HG03095 (cell line): ENCODE data around the gene ACE.

Source experiments
- ATAC-seq: cut with Tn5 transposase; IDR thresholded peaks from one replicate; pipeline ENCODE4 v1.9.1; 2021; ENCODE audit warnings: moderate library complexity; ENCODE audit not compliant: unreplicated experiment

ACE gene

DNA sequence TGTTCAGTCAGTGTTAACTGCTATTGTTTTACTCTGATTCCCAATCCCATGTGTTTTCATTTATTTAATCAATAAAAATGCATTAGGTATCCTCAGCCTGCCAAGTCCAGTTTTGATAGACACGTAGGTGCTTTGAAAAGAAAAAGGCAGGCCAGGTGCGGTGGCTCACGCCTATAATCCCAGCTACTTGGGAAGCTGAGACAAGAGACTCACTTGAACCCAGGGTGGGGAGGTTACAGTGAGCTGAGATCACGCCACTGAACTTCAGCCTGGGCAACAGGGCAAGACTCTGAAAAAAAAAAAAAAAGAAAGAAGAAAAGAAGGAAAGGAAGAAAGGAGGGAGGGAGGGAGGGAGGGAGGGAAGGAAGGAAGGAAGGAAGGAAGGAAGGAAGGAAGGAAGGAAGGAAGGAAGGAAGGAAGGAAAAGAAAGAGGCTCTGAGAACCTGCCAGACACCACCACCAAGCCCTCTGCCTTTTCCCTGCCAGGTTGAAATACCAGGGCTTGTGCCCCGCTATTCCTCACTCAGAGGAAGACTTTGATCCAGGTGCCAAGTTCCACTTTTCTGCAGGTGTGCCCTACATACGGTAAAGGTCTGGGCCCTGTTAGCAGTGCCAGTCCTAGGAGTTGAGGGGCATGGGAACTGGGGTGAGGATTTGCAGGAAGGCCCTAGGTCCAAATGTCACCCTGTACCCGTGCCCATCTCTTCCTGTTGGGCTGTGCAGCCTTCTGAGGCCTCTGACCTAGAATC is 36.2 kb downstream of the ACE start:
- ATAC-seq, result no peak

DNA sequence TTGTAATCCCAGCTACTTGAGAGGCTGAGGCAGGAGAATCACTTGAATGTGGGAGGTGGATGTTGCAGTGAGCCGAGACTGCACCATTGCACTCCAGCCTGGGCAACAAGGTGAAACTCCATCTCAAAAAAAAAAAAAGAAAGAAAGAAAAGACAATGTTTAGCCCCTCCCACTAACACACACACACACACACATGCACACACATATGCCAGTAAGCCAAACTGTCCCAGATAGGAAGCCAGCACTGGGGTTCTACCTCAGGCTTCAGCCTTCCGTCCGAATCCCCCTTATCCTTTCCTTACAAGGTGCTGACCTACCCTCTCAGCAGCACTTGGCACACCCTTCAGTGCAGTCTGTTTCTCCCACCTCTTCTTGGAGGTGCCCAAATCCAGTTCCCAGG is 37.6 kb downstream of the ACE start:
- ATAC-seq, result no peak

DNA sequence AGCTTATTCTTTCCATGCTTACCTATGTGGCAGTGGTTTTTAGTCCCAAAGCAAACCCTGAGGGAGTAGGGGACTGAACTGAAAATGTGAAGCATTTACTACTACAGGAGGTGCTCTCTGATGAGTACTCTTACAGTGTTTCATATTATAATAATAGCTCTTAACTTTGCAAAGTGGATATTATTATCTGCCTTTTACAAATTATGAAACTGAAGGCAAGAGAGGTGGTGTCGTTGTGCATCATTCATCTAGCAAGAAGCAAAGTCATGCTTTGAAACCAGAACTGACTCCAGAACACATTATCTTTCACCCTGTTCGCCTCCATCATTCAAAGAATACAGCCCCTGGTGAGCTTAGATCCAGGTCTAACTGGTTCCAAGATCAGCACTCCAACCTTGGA is 38.1 kb downstream of the ACE start:
- ATAC-seq, result no peak

DNA sequence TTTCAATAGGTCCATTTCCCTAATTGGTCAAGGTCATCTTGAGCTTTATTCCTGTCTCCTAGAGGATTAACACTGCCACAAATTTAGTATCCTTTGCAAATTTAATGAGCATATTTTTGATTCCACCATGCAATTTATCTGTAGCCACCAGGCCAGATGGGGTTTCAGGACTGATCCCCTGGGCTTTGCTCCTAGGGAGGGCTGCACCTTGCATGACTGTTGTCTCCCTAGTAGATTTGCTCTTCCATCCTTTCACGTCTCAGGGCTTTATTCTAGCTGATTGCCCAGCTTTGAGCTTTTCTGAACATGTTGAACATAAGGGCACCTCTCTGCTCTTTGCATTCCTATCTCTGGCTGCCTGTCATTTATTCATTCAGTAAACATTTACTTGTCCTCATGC is 38.6 kb downstream of the ACE start:
- no peak for ATAC-seq

DNA sequence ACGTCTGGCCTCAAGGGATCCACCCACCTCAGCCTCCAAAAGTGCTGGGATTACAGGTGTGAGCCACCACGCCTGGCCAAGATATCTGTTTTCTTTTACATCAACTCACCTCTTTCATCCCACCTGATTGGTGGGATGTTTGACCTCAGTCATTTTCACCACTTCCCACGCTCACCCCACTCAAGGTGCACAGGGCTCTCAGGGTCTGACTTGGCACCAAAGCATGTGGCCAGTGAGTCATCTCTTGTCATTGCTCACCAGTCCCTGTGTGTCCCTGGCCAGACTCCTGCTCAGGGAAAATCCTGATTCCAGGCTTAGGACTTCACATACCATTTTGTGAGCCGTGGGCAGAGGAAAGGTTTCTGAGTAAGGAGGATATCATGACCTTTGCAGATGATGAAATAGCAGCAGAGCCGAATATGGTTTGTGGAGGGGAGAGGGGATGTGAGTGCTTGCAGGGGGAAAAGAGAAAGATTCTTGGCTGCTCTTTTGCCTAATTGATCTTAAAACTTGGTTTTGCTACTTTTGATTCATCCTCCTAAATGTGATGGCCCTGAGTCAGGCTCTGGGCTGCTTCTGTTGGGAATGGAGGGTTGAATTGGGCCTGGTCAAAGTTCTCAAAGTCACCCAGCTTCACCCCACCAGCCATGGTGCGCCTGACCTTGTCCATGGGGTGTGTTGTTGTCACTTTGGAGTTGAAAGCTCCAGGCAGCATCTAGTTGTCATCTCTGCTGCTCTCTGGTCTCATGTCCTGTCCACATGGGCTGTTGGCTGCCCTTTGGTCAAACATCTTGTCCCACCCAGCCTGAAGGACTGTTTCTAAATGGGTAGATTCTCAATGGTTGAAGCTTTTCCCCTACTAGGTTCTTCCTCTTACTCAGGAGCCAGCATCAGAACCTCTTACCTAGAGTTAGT is 40.3 kb downstream of the ACE start:
- ATAC-seq, result no peak

DNA sequence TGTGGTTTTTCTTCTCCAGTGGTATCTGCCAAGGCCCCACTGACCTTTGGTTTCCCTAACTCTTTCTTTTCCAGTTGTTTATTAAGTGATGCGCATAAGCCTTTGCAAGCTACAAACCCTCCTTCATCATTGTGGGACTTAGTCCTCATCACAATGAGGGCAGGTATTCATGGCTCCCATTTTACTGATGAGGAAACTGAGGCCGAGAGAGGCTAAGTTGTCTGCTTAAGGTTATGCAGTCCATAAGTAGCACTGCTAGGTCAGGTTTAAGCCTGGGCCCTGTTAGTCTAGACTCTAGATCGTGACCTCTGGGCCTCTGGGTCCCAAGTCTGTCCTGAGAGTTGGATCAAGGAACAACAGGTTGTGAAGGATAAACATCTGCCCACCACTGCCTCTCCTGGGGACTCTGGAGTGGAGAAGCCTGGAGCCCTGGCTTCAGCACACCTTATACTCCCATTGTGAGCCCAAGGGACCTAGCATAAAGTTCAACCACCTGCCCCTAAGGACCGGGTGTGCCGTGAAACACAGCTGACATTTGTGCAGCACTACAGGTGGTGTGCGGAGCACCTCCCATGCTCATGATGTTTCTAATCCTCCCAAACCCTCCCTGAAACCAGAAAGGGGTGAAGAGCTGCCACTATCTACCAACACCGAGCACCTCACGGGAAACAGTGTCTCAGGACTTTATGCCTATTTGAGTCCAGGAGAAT is 41.1 kb downstream of the ACE start:
- ATAC-seq, result no peak

DNA sequence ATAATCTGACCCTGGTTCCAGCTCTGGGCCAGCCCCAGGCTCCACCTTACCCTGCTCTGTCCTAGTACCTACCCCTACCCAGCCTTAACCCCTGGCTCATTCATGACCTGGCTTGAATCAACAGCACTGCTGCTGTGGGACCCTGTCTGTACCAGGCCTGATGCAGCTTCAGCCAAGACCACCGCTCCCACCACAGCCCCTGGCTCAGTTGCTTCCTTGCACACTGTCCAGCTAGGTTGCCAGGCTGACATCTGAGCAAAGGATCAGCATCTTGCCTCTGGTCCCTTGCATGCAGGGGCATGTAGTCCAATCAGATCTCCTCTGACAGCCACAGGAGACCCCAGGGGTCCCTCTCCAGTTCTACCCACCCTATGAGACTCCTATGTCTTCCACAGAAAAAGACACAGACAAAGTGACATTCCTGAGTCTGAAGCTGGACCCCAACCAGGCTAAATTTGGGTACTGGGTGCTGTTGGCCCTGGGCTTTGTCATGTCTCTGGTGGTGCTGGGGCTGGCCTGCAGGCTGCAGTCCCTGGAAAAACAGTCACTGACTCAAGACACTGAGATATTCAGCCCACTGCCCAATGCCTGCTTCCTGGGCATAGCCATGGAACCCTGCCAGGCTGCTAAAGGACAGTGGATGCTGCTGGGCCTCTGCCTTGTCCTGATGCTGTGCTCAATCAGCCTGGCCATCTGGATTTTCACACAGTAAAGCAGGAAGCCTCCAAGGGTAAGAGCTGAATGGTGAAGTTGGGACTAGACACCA is 42.4 kb downstream of the ACE start:
- ATAC-seq, result no peak

DNA sequence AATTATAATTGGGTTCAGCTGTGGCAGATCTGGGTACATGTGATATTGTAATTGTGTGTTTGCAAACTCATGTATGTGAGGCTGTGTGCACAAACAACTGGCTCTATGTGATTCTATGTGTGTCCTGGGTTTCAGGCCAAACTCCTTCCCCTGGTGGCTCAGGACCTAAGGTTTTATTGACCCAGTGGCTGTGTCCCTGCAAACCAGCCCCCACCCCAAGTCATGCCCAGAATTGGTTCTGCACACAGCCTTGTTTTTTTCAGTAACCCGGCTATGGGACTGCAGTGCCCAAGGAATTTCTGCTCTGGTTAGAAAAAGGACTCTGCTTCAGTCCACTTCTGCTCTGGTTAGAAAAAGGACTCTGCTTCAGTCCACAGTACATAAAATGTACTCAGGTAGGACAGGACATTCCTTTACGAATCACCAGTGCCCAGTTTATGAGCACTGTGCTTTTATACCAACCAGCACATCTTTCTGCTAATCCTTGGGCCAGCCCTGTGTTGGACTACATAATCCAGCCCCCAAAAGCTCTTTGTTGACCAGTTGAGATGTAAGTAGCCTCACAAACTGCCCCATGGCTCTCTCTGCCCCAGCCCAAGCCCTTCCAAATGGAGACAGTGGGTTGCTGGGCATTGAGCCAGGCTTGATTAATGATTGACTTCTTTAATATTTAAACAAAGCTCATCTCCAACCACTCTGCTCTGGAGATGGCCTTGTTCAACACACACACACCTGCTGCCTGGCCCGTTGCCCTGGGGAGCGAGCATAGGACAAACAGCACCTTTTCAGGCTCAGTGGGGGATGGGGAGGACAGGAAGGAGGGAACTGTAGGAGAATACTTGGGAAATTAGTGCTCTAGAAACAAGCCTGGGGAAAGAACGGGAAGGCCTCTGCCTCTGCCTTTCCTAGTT is 43.4 kb downstream of the ACE start:
- ATAC-seq, result no peak

DNA sequence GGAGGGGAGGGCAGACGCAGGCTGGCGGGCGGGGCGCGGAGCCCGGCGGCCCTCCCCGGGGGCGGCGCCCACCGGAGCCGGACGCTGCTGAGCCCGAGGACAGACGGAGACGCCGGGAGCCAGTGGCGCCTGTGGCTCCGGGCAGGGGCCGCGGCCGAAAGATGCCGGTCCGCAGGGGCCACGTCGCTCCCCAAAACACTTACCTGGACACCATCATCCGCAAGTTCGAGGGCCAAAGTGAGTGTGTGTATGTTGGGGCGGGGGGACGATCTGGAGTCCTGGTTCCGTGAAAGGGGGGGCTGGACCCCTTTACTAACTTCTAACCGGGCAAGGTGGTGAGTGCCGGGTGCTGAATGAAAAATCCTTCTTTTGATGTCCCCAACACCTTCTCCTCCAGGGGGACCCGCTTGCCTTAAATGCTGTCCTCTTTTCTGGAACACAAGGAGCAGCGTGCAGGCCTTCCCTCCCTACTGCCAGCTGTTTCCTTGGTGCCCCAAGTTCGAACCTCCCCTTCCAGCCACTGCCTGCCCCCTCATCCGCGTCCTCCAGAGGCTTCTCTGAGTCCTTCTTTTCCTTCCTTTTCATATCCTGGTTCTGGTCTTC is 46.5 kb downstream of the ACE start, which contains the start of gene KCNH6:
KCNH6 (plus strand) TSS at position 106 of the 603 bp plus-strand sequence; CDS start at position 162, 56 bp downstream.
- no peak for ATAC-seq

DNA sequence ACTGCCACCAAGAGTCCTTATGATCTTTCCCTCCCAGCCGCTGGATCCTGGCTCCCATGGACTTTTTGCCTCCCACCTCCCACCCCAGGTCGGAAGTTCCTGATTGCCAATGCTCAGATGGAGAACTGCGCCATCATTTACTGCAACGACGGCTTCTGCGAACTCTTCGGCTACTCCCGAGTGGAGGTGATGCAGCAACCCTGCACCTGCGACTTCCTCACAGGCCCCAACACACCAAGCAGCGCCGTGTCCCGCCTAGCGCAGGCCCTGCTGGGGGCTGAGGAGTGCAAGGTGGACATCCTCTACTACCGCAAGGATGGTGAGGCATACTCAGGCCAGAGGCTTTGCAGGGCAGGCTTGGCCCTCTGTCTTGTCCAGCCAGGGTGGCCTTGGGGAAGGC is 47.2 kb downstream of the ACE start:
- no peak for ATAC-seq

DNA sequence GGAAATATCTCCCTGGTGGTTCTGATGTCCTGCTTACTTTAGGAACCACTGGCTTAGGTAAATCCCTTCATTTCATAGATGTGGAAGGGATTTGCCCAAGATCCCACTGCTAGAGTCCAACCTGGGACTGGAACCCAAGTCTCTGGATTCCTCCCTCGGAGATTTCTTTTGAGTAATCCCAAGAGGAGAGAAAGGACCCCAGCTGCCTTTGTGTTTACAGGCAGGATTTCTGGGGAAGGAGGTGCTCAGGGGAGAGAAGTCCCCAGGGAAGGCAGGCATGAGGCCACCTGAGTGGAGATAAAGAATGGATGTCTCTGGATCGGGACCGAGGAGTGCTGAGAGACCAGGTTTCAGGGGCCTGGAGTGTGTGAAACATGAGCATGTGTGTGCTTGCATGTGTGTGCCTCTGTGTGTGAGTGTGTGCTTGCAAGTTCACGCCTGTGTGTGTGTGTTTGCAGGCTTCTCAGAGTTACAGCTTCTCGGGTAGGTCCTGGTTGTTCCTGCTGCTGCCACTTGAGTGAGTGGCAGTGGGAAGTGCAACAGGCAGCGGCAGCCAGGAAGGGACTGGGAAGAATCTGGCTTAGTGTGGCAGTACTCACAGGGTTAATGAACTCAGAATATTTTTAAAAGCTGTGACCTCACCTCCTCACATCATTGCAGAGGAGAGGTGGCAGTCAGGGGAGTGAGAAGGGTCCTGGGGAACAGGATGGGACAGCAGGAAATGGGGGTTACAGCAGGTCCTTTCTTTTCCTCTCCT is 48.5 kb downstream of the ACE start:
- ATAC-seq, result no peak

DNA sequence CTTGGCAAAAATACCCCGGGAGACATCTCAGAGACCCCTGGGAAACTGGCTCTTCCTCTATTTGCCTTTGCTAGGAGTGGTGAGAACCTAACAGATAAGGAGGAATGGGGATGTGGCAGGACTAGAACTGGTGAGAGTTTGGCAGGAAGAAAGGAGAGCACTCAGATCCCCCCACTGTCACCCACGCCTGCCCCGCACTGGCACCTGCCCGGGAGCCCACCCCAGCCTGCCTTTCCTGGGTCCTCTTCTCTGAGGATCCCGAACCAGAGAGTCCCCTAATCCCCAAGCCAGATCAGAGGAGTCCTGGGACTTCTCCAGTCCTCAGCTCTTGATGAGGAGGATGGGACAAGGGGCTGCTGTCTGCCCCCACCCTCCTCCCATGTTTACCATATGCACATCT is 50.0 kb downstream of the ACE start:
- no peak for ATAC-seq

DNA sequence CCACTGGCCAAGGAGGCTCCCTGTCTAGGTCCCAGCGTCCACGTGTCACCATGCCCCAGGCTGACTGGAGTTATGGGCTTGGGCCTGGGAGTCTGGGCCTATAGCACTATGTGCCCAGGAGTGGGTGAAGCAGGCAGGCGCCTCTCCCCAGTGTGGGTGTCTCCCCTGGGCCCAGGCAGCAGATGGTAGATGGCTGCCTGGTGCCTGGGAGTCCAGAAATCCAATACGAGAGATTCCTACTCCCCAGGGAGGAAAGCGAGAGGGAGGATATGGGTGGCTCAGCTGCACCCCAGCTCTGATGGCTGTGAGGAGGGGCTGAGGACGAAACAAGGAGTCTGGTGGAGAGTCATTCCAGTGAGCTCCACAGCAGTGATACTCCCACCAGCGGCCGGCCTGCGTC is 51.3 kb downstream of the ACE start:
- no peak for ATAC-seq

DNA sequence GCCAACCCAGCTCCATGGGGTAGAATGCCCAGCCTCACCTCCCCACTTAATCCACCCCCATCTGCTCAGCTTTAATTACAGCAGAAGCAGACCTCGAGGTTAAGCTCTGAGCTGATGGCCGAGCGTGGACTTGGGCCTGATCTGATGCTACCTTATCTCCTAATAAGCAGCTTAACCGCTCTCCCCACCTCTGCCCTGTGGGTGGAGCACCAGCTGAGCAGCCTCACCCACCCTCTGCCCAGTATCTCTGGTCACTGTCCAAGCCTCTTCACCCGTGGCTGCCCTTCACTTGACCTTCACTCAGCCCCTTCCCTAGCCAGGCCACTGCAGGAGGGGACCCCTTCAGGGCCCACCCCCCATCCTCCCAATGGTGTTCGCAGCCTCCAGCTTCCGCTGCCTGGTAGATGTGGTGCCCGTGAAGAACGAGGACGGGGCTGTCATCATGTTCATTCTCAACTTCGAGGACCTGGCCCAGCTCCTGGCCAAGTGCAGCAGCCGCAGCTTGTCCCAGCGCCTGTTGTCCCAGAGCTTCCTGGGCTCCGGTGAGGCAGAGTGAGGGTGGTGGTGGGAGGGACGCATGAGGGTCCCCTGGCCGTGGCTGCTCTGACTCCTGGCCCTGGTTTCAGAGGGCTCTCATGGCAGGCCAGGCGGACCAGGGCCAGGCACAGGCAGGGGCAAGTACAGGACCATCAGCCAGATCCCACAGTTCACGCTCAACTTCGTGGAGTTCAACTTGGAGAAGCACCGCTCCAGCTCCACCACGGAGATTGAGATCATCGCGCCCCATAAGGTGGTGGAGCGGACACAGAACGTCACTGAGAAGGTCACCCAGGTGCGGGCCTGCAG is 53.1 kb downstream of the ACE start:
- ATAC-seq, result no peak

DNA sequence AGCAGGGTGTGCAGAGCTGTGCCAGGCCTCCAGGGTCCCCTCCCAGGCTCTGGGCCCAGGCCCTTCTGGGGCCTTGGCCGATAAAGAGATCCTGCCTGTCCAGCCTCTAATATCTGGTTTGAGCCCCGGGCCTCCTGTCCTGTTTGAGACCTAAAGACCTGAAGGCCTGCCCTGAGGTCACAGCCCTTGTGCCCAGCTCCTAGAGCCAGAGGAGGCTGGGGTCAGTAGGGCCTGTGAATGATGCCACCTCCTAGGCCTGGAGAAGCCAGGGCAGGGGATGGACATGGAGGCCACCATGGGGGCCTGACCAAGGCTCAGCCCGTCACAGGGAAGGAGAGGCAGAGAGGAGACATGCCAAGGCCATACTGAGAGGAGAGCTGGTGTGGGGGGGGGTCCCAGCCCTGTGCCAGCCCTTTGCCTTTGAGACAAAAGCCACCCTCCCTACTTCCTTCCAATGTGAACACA is 53.7 kb downstream of the ACE start:
- ATAC-seq, result no peak

DNA sequence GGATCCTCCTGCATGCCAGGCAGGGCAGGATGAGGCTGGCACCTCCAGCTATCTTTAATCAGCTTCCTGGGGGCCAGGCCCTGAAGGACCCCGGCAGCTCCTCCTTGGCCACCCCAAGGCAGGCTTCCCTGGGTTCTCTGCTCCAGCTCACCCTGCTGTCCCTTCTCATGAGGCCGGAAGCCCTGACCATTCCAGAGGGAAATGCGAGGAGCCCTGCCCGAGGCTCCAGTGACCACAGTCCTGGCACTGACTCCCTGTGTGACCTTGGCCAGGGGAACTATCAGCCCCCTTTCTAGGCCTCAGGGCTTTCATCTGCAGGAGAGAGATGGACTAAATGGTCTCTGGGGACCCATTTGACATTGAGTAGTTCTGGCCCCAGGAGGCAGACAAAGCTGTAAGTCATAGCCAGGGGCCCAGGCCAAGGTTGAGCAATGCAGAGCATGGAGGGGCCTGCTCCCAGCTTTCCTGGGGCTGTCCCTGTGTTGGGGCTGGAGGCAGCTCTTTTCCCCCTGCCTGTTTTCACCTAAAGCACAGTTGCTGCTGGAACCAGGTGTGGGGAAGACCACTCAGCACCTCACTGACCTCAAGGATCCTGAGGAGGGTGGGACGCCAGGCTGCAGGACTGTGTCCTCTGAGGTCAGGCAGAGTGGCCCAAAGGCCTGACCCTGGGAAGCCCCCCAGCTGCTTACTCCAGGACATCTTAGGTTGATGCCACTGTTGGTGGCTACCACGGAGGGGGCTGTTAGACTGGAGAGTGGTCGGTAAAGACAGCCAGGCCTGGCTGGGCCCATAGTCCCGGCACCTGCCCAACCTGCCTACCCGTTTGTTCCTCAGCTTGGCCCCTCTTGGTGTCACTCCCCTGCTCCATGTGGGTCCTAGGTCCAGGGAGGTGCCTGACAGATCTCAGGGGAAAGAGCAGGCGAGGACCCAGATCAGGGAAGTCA is 54.4 kb downstream of the ACE start:
- no peak for ATAC-seq
